Gastrocnemius medialis (tissue), 4 donors: ENCODE results near the gene NKD1.

Experiments
- POLR2A ChIP-seq, 2 donors: fragments of 450-650 bp; IDR thresholded peaks; one replicate each; pipeline ENCODE4 v1.6.1; 2017; ENCODE audit warnings: antibody characterized with exemption in 2 of 2, mild to moderate bottlenecking in 2 of 2, moderate library complexity in 2 of 2
- TF ChIP-seq, protein P1 (sequence below), 5 experiments: fragments of 450-650 bp in 3 of 5; fragments of 200-600 bp in 2 of 5; sonication (generic) in 2 of 5; IDR thresholded peaks in 4 of 5; conservative IDR thresholded peaks in 1 of 5; 1 replicate in 4 of 5; 2 replicates in 1 of 5; pipeline ENCODE4 v1.5.1; 2016 to 2019; ENCODE audit warnings: antibody characterized with exemption in 5 of 5, mild to moderate bottlenecking in 3 of 5, moderate library complexity in 3 of 5

- TF ChIP-seq, protein P1, sequence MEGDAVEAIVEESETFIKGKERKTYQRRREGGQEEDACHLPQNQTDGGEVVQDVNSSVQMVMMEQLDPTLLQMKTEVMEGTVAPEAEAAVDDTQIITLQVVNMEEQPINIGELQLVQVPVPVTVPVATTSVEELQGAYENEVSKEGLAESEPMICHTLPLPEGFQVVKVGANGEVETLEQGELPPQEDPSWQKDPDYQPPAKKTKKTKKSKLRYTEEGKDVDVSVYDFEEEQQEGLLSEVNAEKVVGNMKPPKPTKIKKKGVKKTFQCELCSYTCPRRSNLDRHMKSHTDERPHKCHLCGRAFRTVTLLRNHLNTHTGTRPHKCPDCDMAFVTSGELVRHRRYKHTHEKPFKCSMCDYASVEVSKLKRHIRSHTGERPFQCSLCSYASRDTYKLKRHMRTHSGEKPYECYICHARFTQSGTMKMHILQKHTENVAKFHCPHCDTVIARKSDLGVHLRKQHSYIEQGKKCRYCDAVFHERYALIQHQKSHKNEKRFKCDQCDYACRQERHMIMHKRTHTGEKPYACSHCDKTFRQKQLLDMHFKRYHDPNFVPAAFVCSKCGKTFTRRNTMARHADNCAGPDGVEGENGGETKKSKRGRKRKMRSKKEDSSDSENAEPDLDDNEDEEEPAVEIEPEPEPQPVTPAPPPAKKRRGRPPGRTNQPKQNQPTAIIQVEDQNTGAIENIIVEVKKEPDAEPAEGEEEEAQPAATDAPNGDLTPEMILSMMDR (IDR thresholded peaks at IDR 0.05 in 4 of 5, conservative IDR thresholded peaks at IDR 0.05 in 1 of 5), result no peak
- no peak for TF ChIP-seq POLR2A (IDR thresholded peaks at IDR 0.05)
Measured at GRCh38 chr16:50604065-50604418, 55.8 kb downstream of the NKD1 start.
